ENCODE measurements around the gene DIAPH2. TPM values are rescaled to one million over a fixed set of nuclear protein-coding genes. Genes with fewer than 3 reads are reported as not detected.

The DIAPH2 gene
- total RNA-seq, 1 experiment from 2014 or later = 0.10 TPM

DNA sequence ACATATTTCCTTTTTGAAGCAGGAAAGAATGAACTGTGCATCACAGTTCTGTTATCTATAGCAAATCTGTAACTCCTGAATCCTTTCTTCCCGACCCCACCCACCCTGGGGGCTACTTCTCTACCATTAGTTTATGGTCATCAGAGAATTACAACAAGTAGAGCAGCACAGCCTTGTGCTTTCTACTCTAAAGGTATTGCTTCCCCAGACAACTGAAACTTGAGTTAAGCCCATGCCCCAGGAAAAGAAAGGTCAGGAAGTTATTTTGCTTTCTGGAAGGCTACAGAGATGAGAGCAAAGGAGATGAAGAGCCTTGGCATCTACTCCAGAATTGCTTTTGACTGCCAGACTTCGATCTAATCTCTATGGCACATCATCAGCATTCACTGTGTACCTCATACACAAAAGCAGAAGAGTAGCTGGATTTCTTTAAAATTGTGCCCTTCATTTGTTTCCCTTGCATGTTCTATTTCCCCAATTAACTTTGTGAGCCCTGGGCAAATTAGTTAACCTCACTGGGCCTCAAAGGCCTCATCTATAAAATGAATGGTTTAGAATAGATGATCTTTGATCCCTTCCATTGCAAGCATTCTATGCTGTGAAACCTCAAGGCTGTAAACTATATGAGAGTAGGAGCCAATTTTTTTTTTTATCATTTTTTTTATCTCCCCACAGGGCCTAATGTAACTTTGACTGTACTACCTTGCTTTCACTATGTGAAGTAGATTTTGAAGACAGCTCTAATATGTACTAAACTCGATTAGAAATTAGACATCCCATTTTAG lies 794.7 kb downstream of the DIAPH2 start:
- no peak for DNase-seq (ENCODE audit: low read depth)

DNA sequence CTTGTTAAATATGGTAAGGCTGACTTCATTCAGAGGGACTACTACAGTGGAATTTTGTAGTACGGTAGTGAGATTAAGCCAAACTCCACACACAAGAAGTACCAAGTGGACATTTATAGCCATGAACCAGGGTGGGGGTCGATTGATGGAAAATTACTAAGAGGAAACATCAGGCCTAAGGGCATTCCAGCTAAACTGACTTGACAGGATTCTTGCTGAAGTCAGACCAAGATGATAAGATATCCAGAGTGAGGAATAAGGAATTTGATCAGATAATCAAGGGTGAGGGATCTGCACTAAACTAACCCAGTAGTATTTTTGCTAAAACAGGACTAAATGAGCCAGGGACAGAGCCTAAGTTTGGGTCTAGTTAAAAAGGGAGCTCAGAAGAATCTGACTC lies 796.6 kb downstream of the DIAPH2 start:
- no peak for DNase-seq (ENCODE audit: low read depth)

DNA sequence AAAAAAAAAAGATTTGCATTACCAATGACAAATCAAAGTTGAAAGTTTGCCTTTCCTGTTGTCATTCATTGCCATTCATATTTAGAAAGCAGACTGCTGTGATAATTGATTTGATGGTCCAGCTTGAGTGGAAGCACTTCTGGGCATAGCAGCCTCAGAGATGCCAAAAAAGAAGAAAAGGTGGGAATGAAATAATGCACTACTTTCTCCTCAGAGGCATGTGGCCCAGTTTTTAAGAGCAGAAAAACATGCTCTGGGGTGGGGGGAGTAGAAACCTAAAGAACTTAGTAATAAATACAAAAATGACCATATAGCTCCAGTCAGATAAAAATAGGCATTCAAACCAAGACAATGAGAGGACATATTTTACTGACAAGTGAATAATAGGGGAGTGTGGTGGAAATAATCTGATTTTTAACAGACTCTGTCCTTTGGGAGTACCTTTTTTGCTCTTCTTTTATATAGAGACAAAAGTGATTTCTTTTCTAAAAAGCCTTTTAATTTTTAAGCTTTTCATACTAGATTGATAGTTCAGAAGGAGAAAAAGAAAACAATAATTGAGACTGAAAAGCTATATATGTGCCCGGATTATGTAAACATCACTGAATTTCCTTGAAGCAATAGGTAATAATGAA lies 798.1 kb downstream of the DIAPH2 start:
- DNase-seq (ENCODE audit: low read depth) = no peak

DNA sequence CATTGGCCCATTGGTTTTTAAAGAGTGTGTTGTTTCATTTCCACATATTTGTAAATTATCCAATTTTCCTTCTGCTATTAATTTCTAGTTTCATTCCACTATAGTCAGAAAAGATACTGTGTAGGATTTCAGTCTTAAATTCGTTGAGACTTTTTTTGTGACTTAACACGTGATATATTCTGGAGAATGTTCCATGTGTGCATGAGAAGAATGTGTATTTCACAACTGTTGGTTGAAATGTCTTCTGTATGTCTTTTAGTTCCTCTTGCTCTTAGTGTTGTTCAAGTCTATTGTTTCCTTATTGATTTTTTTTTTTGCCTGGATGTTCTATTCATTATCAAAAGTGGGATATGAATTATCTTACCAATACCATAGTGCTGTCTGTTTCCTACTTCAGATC lies 806.0 kb downstream of the DIAPH2 start:
- no peak for DNase-seq (ENCODE audit: low read depth)

DNA sequence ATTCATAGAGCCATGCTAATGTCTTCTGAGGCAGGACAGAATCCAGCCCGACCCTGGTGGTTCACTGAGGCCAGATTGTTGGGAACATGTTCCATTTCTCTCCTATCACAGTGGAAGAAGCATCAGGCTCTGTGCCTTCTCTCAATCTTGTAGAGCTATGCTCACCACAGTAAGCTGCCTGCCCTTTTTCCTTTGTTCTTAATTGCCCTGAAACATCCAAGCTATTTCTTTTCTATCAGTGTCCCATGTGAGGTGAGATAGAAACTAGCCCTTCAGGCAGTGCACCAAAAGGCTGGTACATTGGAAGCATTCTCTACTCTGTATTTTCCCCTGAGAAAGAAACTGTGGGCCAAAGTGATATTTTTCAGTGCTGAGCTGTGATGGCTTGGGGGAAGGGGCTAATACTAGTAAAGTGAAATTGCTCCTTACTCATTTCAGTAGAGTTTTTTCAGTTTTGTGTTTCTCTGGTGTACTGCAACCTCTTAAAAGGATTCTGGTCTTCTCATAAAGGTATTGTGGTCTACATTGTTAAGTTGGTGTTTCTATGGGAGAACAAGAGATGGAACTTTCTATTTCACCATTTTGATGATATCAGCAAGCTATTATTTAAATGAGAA lies 810.2 kb downstream of the DIAPH2 start:
- DNase-seq (ENCODE audit: low read depth) = no peak

DNA sequence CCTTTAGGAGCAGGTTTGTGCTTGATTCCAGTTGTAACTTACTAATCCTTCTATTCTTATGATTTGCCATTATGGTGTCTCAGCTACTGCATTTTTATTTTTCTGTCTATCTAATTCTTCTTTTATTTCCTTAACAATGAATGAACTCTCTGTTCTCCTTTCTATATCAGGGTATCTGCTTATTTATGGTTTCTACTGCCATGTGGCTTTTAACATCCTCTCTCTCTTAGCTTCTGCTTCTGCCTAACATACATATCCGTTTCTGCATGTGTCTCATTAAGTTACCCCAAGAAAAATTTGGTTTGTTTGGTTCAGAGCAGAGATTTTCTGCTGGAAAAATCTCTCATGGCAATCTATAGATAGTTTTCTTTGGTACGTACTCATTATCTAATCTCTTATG lies 813.5 kb downstream of the DIAPH2 start:
- no peak for DNase-seq (ENCODE audit: low read depth)

DNA sequence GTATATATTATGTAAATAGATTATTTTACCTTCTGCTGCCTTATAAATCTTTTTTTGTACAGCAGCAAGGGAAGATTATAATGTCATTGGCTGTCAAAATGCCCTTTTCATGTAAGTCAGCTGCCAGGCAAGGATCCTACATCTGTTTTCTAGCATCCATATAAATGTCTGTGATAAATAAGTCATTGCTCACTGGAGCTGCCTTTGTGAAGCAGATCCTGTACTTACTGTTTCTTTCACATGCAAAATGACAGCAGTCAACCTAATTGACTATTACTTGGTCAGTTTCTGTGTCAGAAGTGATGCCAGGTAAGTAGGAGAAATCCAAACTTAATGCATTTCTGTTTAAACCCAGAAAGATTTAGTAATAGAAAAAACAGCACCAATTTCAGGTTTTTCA lies 819.8 kb downstream of the DIAPH2 start:
- no peak for DNase-seq (ENCODE audit: low read depth)

DNA sequence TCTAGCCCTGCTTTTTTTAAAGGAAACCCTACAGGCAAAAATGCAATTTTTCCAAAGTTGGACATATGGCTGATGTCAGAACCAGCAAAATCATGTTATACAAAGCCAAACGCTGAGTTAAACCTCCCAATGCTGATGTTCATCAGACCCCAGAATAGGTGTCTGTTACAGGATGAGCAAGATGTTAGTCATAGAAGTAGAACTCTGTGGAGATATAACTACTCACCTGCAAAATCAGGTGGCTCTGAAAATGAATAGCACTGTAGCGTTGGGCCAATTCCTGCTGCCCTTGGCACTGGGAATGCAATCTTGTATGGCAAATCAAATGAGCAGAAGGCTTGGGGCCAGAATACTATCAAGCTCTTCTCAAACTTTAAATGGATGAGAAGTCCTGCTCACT lies 833.1 kb downstream of the DIAPH2 start:
- no peak for DNase-seq (ENCODE audit: low read depth)

DNA sequence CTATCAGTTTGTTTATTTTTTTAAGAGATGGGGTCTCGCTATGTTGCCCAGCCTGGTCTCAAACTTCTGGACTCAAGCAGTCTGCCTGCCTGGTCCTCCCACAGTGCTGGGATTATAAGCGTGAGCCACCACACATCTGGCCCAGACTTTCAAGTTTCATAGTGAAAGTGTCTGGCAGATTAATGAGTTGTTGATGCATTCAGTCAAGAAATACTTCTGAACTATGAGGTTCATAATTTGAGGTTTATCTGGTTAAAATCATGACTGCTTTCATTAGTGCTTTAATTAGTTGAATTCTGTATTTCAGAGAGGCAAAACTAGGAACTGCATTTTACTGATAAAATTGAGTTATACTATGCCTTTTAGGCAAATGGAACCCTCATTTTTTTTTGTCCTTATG lies 837.7 kb downstream of the DIAPH2 start:
- DNase-seq (ENCODE audit: low read depth) = no peak

DNA sequence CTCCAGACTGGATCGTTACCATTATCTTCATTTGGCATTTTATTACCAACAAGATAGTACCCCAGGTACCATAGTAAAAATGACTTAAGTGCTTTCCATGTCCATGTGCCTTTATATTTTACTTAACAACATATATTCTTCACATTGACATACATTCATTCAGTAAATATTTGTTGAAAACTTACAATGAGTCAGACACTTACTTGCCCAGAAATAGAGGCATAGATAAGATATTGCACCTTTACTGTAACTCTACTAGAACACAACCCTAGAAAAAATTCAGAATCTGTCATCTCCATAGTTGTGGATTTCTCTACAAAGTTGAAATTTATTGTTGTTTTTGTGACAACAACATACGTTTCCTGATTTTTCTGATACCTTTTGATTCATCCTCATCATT lies 839.7 kb downstream of the DIAPH2 start:
- DNase-seq (ENCODE audit: low read depth) = no peak

DNA sequence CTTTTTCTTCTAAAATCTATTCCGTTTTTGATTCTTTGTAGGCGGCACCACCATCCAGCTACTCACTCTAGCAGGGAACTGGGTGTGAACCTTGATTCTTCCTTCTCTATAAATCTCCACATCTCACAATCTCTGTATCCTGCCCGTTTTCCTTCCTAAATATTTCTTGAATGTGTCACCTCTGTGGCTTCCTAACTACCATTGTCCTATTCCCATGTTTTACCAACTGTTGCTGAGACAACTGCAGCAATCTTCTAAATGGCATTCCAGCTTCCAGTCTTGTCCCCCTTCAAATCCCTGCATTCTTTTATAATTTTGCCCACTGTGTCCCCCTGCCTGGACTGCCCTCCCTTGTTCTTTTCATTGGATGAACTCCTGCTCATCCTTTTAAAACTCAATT lies 840.4 kb downstream of the DIAPH2 start:
- peak; percentile 59 for DNase-seq (ENCODE audit: low read depth)

DNA sequence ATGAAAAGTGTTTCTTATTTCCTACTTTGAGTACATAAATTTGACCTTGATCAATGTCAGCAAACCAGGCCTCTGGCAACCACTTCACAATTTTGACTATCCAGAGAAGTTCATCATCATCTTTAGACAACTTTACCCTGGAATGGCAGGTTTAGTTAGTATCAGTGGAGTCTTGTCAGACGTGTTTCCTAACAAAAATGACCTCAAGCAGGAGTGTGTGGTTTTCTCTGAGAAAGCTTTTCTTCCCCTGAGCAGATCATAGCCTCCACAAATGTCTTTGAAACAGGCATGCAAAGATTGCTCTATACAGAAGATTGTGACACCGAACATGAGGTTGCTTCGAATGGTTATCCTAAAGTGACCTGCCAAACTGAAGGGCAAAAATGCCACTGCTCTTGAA lies 841.3 kb downstream of the DIAPH2 start:
- DNase-seq (ENCODE audit: low read depth) = no peak

DNA sequence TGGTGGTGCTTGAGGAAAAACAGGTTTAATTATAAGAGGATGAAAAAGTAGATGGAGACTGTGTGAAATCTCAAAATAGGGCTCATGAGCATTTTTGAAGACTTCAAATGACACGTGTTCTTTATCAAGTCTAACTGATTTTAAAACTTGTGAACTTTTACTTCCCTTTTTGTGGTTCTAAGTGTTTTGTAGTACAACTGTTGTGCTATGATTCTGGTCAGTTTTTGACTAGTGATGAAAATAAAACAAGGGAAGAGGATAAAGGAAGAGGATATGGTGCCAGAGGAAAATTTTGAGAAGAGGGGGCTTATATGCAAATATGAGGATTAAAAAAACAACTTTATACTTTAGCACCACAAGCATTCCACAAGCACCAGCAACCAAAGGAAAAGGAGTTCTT lies 843.1 kb downstream of the DIAPH2 start:
- no peak for DNase-seq (ENCODE audit: low read depth)

DNA sequence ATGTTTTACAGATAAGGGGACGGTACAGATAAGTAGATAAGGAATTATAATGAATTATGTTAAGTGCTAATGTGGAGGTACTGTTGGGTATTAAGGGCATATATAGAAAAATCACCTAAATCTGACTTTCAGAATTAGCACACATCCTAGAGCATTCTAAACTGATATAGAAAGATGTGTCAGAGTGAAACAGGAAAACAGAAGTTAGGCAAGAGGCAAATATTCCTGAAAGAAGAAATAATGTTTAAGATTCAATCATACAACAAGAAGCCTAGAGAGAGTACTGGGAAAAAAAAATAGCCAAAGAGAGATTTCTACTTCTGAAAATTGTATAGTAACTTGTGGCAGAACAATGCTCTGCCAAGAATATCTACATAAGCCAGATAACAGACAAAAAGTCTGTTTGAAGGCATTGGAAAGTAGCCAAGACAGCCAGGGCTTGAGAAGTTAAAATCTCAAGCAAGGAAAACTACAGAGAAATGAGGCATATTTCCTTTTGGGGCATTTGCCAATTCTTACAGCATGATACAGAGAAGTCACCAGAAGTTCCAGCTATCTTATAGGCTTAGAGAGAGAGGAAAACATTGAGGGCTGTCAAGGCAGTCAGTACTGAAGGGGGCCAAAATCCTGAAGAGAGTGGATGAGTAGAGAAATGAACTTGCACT lies 845.0 kb downstream of the DIAPH2 start:
- peak; percentile 40 for DNase-seq (ENCODE audit: low read depth)

DNA sequence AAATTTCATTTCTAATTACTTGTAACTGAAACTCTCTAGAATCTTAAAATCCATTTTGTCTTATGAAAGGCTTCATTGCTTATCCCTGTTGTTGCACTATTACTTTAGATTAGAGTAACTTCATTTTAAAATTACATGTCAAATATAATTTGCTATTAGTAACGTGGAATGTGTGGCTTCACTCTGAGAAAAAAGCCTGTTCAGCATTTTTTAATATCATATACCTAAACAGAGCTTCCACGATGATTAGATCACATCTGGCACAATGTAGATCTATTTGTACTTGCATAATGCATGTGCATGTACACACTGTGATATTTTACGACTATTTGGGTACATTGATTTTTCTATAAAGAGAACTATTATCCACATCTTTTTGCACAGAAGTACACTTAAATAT lies 847.2 kb downstream of the DIAPH2 start:
- DNase-seq (ENCODE audit: low read depth) = no peak

DNA sequence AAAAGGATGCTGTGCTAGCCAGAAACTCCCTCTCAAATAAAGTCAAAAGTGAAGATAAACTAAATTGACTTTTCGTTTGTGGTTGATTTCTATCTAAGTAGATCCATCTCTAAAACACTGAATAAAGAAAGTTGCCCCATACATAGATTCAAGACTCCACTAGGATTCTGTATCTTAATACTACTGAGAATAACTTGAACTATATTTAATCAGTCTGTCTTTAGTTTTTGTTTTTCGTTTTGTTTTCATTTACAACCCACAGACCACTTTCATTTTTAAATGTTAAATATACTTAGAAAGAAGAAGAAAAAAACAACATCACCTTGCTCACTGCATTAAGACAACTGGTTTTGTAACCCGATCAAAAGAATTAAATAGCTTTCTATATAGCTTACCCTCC lies 854.1 kb downstream of the DIAPH2 start:
- no peak for DNase-seq (ENCODE audit: low read depth)

DNA sequence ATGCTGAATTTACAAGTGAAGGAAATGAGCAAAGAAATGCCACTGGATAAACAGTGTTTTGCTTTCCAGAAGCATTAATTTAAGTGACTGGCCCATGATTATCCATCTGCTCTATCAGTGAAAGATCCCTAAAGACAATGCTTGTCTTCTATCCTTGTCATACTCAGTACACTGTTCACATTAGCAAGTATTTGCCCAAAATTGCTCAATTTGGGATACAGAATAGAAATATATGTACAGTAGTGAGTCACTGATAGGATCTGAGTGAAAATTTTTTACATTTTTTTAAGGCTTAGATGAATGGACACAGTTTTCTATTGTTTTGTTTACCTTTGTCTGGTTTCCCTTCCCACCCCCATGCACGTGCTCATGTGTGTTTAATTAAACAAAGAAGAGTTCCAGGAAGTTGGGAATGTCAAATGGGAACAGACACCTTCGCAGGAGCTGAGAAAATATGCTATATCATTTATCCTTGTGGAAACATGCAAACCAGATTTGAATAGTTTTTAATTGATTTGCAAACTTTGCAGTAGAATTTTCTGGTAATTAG lies 855.4 kb downstream of the DIAPH2 start:
- DNase-seq (ENCODE audit: low read depth) = no peak

DNA sequence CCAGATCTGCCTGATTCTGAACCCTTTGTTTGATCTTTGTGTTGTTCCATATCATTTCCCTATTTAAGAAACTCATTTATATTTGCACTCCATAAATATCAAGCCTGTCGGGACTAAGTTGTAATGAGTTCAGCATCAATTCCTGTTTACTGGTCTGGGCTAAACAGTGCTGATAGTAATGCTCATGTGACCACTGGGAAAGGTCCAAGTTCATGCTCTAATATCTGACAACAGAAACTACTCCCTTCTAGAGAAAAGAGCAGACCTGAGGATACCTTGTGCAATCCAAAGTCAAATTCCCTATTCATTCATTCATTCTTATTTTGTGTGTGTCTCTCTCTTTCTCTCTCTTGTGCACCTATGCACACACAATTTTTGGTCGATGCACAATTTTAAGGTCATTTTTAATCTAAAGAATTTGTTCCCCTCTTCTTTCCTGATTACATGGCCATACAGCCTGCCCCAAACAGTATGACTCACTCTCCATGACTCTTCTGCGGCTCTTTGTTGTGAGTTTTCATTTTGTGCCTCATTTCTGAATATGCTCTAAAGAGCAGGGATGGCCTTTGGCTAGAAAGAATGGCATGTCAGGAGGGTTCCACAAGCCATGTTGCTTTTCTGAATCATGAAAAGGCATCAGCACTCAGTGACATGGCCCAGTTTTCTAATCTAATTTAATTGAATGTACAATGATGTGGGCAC lies 863.4 kb downstream of the DIAPH2 start:
- peak; percentile 58 for DNase-seq (ENCODE audit: low read depth)

DNA sequence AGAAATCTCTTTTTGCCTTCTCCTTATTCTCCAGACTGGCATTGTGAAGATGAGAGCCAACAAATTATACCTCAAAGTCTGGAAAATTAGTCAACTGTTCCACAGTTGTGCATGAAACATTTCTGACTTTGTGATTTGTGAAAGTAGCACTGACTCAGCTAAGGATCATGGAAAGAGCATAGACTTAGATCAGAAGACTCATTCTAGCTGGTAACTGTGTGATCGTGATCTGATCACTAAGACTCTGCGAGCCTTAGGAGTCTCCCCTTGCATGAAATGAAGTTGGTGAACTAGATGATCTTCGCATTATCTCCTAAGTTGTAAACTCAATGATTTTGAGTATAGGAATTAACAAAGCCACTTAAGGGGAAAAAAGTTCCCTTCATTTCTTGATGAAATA lies 867.2 kb downstream of the DIAPH2 start:
- DNase-seq (ENCODE audit: low read depth) = no peak

DNA sequence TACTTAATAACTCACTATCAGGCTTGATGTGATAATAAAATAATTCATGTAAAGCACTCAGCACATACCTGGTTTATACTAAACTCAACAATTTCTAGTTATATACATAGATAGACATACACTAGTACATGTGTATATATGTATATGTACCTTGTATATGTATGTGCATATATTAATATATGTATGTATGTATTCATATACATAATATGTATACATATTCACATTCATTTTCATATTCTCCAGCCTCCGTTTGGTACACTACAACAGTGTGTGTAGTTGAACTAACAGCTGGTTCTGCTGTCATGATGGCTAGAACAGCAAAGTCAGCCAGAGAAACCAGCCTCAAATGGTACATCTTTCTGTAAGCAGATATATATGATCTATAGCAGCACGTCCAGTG lies 869.2 kb downstream of the DIAPH2 start:
- no peak for DNase-seq (ENCODE audit: low read depth)

DNA sequence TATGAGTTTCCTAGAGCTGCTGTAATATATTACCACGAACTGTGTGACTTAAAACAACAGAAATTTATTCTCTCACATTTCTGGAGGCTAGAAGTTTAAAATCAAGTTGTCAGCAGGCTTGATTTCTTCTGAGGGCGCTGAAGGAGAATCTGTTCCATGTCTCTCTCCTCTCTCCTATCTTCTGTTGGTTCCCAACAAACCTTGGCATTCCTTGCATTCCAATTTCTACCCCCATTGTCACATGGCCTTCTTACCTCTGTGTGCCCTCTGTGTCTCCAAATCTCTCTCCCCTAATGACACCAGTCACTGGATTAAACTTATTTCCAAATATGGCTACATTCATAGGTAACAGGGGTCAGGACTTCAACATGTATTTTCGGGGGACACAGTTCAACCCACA lies 871.7 kb downstream of the DIAPH2 start:
- no peak for DNase-seq (ENCODE audit: low read depth)
